HG03066 (cell line): Measurements from ENCODE around the gene SUPT3H.
"Not testable (repeated sequence)": the region's sequence is repeated elsewhere in the genome, so short reads cannot be mapped to it uniquely, and the experiment has no call there.

Source experiments
- ATAC-seq: cut with Tn5 transposase; IDR thresholded peaks from one replicate; pipeline ENCODE4 v1.9.1; 2021; ENCODE audit warnings: low read depth; ENCODE audit not compliant: unreplicated experiment

The SUPT3H gene

DNA sequence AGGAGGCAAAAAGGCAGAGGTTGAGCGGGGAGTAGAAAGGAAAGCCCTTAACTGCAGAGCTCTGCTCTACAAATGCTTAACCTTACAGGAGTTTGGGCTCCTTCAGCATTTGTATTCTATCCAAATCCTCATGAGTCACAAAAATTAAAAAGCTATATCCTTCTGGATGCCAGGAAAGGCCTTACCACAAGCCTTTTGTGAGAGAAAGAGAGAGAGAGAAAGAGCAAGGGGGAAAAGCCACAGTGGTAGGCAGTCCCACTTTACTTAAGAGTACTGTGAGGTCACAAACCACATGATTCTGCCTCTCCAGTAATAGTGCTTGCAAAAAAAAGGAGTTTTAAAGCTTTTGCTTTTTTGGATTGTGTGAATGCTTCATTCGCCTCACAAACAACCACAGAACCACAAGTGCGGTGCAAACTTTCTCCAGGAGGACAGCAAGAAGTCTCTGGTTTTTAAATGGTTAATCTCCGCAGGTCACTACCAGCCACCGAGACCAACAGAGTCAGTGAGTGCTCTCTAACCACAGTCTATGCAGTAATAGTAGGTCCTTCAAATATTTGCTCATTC, 49.7 kb downstream of the SUPT3H start, which contains the start of gene RUNX2:
Gene RUNX2 (plus strand): TSS at position 375 of the 567 bp plus-strand sequence. CDS start 397 bp downstream, outside the sequence.
- no peak for ATAC-seq

DNA sequence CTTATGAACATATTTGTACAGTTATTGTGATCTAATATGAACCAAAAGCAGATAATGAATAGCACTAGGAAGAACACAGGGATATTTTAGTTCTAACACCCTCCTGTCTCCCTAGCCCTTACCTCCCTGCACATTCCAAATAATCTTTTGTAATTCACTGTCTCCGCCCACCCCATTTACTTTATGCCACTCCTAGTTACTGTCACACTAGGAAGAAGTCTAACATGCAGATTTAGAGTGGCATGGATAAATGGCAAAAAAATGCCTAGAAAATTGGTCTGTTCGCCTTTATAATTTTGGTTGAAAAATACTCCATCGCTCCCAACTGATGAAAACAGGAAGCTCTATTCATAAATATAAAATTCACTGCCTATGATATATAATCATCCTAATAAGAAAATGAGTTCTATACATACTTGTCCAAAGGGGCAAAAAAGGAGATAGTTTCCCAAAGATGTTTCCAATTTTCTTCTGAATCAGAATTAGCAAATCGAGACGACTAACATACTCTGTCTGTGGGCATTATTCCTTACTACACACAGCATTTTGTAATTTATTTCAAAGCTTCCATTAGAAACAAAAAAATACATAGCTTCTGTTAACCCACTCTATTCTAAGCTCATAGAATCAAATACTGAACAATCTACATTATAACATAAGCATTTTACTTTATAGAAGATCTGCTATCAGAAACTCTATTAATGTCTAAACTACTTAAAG, 50.9 kb downstream of the SUPT3H start:
- no peak for ATAC-seq

DNA sequence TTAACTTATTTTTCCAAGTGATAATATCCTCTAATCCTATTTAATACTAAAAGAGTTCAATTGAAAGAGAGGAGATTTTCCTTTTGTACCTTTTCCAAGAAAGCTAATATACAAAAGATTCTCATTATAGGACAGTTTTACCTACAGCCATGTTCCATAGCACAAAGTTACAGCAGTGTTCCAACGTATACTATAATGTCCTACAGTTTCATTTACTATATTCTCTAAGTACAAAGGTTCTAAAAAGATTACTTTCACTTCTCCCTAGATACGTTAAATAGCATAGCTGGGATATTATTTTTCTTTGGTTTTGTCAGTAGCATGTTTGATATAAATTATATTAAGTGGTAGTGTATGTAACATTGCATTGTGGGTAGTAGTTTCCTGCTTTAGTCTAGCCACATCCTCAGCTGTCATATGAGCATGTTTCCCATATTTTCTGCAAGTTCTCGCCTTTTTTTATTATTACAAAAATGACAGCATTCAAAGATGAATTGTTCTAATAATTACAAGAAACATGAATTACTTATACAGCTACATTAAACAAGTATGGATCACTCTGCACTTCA, 54.0 kb downstream of the SUPT3H start:
- no peak for ATAC-seq

DNA sequence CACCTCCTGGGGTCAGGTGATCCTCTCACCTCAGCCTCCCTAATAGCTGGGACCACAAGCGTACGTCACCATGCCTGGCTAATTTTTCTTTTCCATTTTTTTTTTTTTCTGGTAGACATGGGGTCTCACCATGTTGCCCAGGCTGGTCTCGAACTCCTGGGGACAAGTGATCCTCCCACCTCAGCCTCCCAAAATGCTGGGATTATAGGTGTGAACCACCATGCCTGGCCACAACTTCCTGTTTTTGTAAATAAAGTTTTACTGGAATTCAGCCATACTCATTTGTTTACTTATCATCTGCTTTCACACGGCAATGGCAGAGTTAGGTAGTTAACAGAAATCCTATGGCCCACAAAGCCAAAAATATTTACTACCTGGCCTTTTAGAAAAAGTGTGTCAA, 57.4 kb downstream of the SUPT3H start:
- no peak for ATAC-seq

DNA sequence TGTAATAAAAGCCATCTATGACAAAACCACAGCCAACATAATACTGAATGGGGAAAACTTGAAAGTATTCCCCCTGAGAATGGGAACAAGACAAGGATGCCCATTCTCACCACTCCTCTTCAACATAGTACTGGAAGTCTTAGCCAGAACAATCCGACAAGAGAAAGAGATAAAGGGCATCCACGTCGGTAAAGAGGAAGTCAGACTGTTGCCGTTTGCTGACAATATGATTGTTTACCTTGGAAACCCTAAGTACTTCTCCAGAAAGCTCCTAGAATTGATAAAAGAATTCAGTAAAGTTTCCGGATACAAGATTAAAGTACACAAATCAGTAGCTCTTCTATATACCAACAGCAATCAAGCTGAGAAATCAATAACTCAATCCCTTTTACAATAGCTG, 63.6 kb downstream of the SUPT3H start:
- ATAC-seq, result no peak

GRCh38 chr6:45310118-45310788, 67.5 kb downstream of the SUPT3H start:
- ATAC-seq, result no peak

DNA sequence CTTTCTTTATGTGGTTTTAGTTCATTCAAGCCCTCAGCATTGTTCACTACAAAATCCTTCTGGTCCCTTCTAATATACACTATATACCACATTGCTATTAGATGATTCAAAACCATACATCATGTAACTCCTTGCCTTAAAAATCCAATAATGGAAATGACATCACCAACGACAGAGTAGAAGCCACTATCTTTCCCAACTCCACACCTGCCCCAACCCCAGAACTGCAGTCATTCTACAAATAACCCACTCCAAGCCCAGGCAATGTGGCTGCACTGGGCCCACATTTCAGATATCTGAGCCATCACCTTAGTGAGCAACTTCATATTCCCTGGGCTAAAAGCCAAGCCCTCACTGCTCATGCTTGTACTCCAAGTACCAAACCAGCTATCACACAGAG, 72.2 kb downstream of the SUPT3H start:
- no peak for ATAC-seq

GRCh38 chr6:45302832-45303231, 74.9 kb downstream of the SUPT3H start:
- no peak for ATAC-seq

DNA sequence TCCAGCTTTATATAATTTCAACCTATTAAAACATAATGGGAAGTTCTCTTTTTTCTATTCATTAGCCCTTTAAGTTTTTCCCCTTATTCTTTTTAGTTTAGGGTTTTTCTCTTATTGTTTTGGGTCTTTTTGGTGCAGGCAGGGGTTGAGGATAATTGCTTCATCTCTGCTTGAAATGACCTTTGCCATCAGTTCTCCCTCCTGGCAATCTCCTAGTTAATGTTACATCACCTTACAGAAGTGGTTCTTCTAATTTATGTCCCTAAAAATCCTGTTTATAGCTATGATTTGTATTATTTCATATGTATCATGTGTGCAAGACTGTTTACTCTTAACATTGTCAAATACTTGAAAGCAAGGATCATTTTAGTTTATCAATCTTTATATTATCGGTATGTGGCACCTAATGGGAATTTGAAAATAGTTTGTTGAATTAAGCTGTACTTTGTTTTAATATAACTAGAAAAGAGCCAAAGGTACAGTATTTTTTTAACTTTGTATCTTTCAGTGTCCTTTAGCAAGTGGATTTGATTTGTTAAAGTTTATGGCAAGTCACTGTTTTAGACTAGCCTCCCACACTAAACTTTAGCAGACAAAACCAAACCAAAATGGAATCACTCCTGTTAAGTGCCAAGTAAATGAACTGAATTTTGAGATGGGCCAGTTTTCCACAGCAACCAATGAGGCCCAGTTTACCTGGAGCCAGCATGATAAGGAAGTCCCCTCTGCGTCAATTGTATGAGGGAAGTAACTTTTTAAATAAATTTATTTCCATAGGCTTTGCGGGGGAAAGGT, 76.2 kb downstream of the SUPT3H start:
- ATAC-seq, result no peak

- no peak for ATAC-seq
These were observed 77.0 kb downstream of the SUPT3H start for GRCh38 chr6:45300736-45301135.

- ATAC-seq, result no peak
These were observed 78.6 kb downstream of the SUPT3H start for GRCh38 chr6:45299096-45299581.

DNA sequence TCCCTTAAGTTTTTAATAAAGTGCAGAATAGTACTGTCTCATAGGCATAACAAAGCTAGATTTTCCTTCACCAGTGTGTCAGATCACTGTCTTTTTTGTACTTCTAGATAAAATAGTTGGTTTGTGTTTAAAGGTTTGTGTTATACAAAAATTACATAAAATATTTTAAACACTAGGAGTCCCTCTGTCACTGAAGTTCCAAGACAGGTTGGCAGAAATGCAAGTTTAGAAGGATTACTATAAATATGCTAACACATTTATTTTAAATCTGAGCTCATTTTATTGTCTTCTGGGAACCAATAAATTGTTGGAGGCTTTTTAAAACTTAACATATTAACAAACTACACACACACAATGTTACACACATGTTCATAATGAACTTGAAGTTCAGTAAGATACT, 80.4 kb downstream of the SUPT3H start:
- ATAC-seq, result no peak

DNA sequence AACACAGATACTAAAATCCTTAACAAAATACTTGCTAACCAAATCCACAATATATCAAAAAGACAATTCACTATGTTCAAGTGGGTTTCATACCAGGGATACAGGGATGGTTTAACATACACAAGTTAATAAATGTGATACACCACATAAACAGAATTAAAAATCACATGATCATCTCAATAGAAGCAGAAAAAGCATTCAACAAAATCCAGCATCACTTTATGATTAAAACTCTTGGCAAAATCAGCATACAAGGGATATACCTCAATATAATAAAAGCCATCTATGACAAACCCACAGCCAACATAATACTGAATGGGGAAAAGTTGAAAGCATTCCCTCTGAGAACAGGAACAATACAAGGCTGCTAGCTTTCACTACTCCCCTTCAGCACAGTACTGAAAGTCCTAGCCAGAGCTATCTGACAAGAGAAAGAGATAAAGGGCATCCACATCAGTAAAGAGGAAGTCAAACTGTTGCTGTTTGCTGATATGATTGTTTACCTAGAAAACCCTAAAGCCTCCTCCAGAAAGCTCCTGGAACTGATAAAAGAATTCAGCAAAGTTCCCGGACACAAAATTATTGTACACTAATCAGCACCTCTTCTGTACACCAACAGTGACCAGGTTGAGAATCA, 83.6 kb downstream of the SUPT3H start:
- ATAC-seq, result not testable (repeated sequence)

DNA sequence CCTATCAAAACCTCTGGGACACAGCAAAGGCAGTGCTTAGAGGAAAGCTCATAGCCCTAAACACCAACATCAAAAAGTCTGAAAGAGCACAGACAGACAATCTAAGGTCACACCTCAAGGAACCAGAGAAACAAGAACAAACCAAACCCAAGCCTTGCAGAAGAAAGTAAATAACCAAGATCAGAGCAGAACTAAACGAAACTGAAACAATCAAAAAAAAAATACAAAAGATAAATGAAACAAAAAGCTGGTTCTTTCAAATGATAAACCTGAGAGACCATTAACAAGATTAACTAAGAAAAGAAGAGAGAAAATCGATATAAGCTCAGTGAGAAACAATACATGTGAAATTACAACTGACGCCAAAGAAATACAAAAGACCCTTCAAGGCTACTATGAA, 84.4 kb downstream of the SUPT3H start:
- ATAC-seq, result no peak

- ATAC-seq, result no peak
These were observed 87.8 kb downstream of the SUPT3H start for GRCh38 chr6:45289751-45290514.

DNA sequence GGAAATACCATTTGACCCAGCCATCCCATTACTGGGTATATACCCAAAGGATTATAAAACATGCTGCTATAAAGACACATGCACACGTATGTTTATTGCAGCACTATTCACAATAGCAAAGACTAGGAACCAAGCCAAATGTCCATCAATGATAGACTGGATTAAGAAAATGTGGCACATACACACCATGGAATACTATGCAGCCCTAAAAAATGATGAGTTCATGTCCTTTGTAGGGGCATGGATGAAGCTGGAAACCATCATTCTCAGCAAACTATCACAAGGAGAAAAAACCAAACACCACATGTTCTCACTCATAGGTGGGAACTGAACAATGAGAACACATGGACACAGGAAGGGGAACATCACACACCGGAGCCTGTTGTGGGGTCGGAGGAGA, 91.0 kb downstream of the SUPT3H start:
- ATAC-seq, result not testable (repeated sequence)

DNA sequence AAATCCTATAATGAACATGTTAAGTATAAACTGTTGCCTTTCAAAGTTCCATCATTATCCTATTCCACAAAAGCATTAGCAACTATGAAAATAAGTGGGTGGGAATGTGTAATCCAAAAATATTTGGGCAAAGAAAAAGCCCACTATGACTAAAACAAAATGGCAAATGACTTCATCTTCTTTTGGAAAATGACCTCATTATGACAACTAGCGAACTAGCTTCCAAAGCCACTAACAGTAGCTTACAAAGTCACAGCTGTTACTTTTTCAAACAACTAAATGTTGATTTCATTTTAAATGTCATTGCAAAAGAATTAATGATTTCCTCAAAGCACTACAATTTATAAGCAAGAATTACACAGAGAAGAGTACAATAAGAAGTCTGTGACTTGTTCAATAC, 99.4 kb downstream of the SUPT3H start:
- ATAC-seq, result no peak

- ATAC-seq, result not testable (repeated sequence)
These were observed 100.0 kb downstream of the SUPT3H start for GRCh38 chr6:45277741-45278140.

- no peak for ATAC-seq
These were observed 102.4 kb downstream of the SUPT3H start for GRCh38 chr6:45275358-45275757.
